GM23338 (cell line): ENCODE results near the gene PGA3. TPM values are rescaled to one million over a fixed set of nuclear protein-coding genes. Genes with fewer than 3 reads are reported as not detected.

Experiments used
- ATAC-seq: fragments of 200-7000 bp; cut with Tn5 transposase; 3 replicates; pipeline ENCODE4 v1.9.1; 2020
- DNase-seq: peaks from one replicate; pipeline ENCODE4 v3.0.0-alpha.2; 2015; ENCODE audit warnings: low spot score
- H2AFZ ChIP-seq: fragments of 200-600 bp; sonication (generic); 2 replicates; pipeline ENCODE4 v1.8.0; 2016; ENCODE audit warnings: antibody characterized with exemption, mild to moderate bottlenecking, moderate library complexity
- H3F3A ChIP-seq: fragments of 200-600 bp; sonication (generic); replicated peaks from 2 replicates; pipeline ENCODE4 v1.8.0; 2017; ENCODE audit warnings: antibody characterized with exemption, mixed run types, low read depth
- H3K27ac ChIP-seq: fragments of 200-600 bp; sonication (generic); 2 replicates; pipeline ENCODE4 v1.6.1; 2016; ENCODE audit warnings: low read depth
- H3K27me3 ChIP-seq: fragments of 200-600 bp; sonication (generic); 2 replicates; pipeline ENCODE4 v1.8.0; 2016; ENCODE audit warnings: mild to moderate bottlenecking, mixed run types, moderate library complexity; ENCODE audit not compliant: insufficient read depth
- H3K36me3 ChIP-seq: fragments of 200-600 bp; sonication (generic); 2 replicates; pipeline ENCODE4 v1.8.0; 2016; ENCODE audit warnings: mild to moderate bottlenecking; ENCODE audit not compliant: insufficient read depth
- H3K4me1 ChIP-seq: fragments of 200-600 bp; sonication (generic); 2 replicates; pipeline ENCODE4 v1.8.0; 2016; ENCODE audit warnings: mild to moderate bottlenecking, moderate library complexity; ENCODE audit not compliant: insufficient read depth
- H3K4me2 ChIP-seq: fragments of 200-600 bp; sonication (generic); 2 replicates; pipeline ENCODE4 v1.7.1; 2017; ENCODE audit warnings: mixed run types
- H3K4me3 ChIP-seq: fragments of 200-600 bp; sonication (generic); 2 replicates; pipeline ENCODE4 v1.6.1; 2016; ENCODE audit warnings: mixed run types
- H3K79me2 ChIP-seq: fragments of 200-600 bp; sonication (generic); replicated peaks from 2 replicates; pipeline ENCODE4 v1.8.0; 2017; ENCODE audit warnings: mild to moderate bottlenecking; ENCODE audit not compliant: insufficient read depth
- H3K9me2 ChIP-seq: fragments of 200-600 bp; sonication (generic); 2 replicates; pipeline ENCODE4 v1.8.0; 2017; ENCODE audit not compliant: insufficient read depth
- H4K20me1 ChIP-seq: fragments of 200-600 bp; sonication (generic); replicated peaks from 2 replicates; pipeline ENCODE4 v1.8.0; 2017; ENCODE audit warnings: mild to moderate bottlenecking; ENCODE audit not compliant: insufficient read depth
- H3K27ac Mint-ChIP-seq: 2 replicates; pipeline ENCODE4 v1.8.0; 2020; ENCODE audit warnings: inconsistent platforms, mild to moderate bottlenecking, moderate library complexity, mixed read lengths
- H3K27me3 Mint-ChIP-seq: 3 replicates; pipeline ENCODE4 v1.8.0; 2022; ENCODE audit warnings: low read depth, mild to moderate bottlenecking, moderate library complexity, mixed read lengths, inconsistent platforms; ENCODE audit not compliant: insufficient read depth, poor library complexity
- H3K36me3 Mint-ChIP-seq: 3 replicates; pipeline ENCODE4 v1.8.0; 2021; ENCODE audit warnings: low read depth, mild to moderate bottlenecking, inconsistent platforms, moderate library complexity, mixed read lengths
- H3K4me1 Mint-ChIP-seq: 3 replicates; pipeline ENCODE4 v1.8.0; 2020; ENCODE audit warnings: mild to moderate bottlenecking, inconsistent platforms, mixed read lengths
- H3K4me3 Mint-ChIP-seq: 3 replicates; pipeline ENCODE4 v1.8.0; 2021; ENCODE audit warnings: moderate library complexity, mild to moderate bottlenecking, inconsistent platforms, mixed read lengths
- H3K9me3 Mint-ChIP-seq: 3 replicates; pipeline ENCODE4 v1.8.0; 2020; ENCODE audit warnings: moderate library complexity, mild to moderate bottlenecking, inconsistent platforms, mixed read lengths
- CREB1 ChIP-seq: fragments of 250-450 bp; sonication (Bioruptor Pico); IDR thresholded peaks from 2 replicates; pipeline ENCODE4 v1.5.0; 2020; ENCODE audit warnings: low read depth, mild to moderate bottlenecking, moderate library complexity
- EZH2 ChIP-seq: fragments of 200-600 bp; sonication (generic); IDR thresholded peaks from one replicate; pipeline ENCODE4 v1.8.0; 2017; ENCODE audit warnings: antibody characterized with exemption, mild to moderate bottlenecking, low read depth; ENCODE audit not compliant: unreplicated experiment
- EZH2phosphoT487 ChIP-seq: fragments of 200-600 bp; sonication (generic); IDR thresholded peaks from one replicate; pipeline ENCODE4 v1.8.1; 2018; ENCODE audit warnings: antibody characterized with exemption; ENCODE audit not compliant: unreplicated experiment
- JUNB ChIP-seq: IDR thresholded peaks from one replicate; pipeline ENCODE4 v1.6.1; 2016; ENCODE audit warnings: antibody characterized with exemption; ENCODE audit not compliant: unreplicated experiment
- NANOG ChIP-seq: IDR thresholded peaks from 2 replicates; pipeline ENCODE4 v1.6.1; 2016; ENCODE audit warnings: antibody characterized with exemption, borderline replicate concordance
- POLR2AphosphoS5 ChIP-seq: IDR thresholded peaks from 2 replicates; pipeline ENCODE4 v1.6.1; 2016; ENCODE audit warnings: antibody characterized with exemption, low read depth
- REST ChIP-seq: IDR thresholded peaks from one replicate; pipeline ENCODE4 v1.6.1; 2018; ENCODE audit warnings: antibody characterized with exemption; ENCODE audit not compliant: unreplicated experiment
- STAT1 ChIP-seq: IDR thresholded peaks from one replicate; pipeline ENCODE4 v1.6.1; 2016; ENCODE audit warnings: antibody characterized with exemption; ENCODE audit not compliant: unreplicated experiment
- ZNF114 ChIP-seq: fragments of 250-450 bp; sonication (Bioruptor Pico); IDR thresholded peaks from 2 replicates; pipeline ENCODE4 v1.5.0; 2020; ENCODE audit warnings: mild to moderate bottlenecking, moderate library complexity
- ZNF331 ChIP-seq: fragments of 250-450 bp; sonication (Bioruptor Pico); IDR thresholded peaks from 2 replicates; pipeline ENCODE4 v1.5.0; 2020; ENCODE audit warnings: low read depth, mild to moderate bottlenecking, moderate library complexity
- polyA plus RNA-seq: library from polyadenylated mRNA; unstranded; fragments of >200 nt; fragmentation: Nextera tagmentation; extraction: Ambion mirVana; gene quantifications from 2 replicates; pipeline ENCODE4 v1.2.1, GENCODE V29; 2016
- total RNA-seq: library from RNA; depleted of rRNA; stranded (reverse); fragments of >200 nt; shearing (Covaris generic); gene quantifications from 2 replicates; pipeline ENCODE4 v1.2.3, GENCODE V29; 2014
- TF ChIP-seq, protein P1 (sequence below): fragments of 250-450 bp; sonication (Bioruptor Pico); IDR thresholded peaks from 2 replicates; pipeline ENCODE4 v1.5.0; 2020; ENCODE audit warnings: mild to moderate bottlenecking, moderate library complexity
- TF ChIP-seq, protein P2 (sequence below), 2 experiments: fragments of 200-600 bp in 1 of 2; sonication (generic) in 1 of 2; conservative IDR thresholded peaks; 2 replicates each; pipeline versions ENCODE4 v1.5.1 to v1.6.1; 2016 to 2017; ENCODE audit warnings: antibody characterized with exemption in 2 of 2, low read depth in 2 of 2, mild to moderate bottlenecking in 2 of 2, moderate library complexity in 1 of 2
- TF ChIP-seq, protein P3 (sequence below): IDR thresholded peaks from 2 replicates; pipeline ENCODE4 v1.6.1; 2016; ENCODE audit warnings: antibody characterized with exemption

The PGA3 gene
- total and polyA plus RNA-seq, 2 experiments from 2014 or later, result 0.37 TPM; not detected in 1

DNA sequence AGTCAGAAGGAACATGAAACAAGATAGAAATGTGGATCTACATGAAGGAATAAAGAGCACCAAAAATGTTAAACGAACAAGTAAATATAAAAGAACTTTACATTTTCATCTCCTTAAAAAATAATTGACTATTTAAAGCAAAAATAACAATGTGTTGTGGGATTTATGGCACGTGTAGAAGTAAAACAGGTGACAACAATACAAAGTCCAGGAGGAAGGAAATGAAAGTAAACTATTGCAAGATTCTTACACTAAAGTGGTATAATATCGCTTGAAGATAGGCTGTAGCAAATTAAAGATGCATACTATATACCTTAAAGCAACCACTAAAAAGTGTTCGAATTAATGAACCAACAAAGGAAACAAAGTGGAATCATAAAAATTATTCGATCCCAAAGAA lies 47.6 kb upstream of the PGA3 start:
- no peak for DNase-seq
- H3K36me3 ChIP-seq, result no peaks in the 10 kb centered on the region
- H3K27ac Mint-ChIP-seq, result no peak overlapping the region
- H3K4me3 ChIP-seq, result no peak overlapping the region
- 0 out of 2 replicates have a peak, but pooled peaks cover 8% of the 10 kb centered on the region for H3F3A ChIP-seq
- no peaks in the 10 kb centered on the region for H3K27me3 Mint-ChIP-seq
- peaks cover 43% of the 10 kb centered on the region for H4K20me1 ChIP-seq
- H2AFZ ChIP-seq, result no peak overlapping the region
- H3K27ac ChIP-seq, result no peak overlapping the region
- no peak overlapping the region for H3K4me2 ChIP-seq
- no peaks in the 10 kb centered on the region for H3K36me3 Mint-ChIP-seq
- no peak for TF ChIP-seq ZNF331 (CRISPR knock-in tag)
- TF ChIP-seq, protein P1, sequence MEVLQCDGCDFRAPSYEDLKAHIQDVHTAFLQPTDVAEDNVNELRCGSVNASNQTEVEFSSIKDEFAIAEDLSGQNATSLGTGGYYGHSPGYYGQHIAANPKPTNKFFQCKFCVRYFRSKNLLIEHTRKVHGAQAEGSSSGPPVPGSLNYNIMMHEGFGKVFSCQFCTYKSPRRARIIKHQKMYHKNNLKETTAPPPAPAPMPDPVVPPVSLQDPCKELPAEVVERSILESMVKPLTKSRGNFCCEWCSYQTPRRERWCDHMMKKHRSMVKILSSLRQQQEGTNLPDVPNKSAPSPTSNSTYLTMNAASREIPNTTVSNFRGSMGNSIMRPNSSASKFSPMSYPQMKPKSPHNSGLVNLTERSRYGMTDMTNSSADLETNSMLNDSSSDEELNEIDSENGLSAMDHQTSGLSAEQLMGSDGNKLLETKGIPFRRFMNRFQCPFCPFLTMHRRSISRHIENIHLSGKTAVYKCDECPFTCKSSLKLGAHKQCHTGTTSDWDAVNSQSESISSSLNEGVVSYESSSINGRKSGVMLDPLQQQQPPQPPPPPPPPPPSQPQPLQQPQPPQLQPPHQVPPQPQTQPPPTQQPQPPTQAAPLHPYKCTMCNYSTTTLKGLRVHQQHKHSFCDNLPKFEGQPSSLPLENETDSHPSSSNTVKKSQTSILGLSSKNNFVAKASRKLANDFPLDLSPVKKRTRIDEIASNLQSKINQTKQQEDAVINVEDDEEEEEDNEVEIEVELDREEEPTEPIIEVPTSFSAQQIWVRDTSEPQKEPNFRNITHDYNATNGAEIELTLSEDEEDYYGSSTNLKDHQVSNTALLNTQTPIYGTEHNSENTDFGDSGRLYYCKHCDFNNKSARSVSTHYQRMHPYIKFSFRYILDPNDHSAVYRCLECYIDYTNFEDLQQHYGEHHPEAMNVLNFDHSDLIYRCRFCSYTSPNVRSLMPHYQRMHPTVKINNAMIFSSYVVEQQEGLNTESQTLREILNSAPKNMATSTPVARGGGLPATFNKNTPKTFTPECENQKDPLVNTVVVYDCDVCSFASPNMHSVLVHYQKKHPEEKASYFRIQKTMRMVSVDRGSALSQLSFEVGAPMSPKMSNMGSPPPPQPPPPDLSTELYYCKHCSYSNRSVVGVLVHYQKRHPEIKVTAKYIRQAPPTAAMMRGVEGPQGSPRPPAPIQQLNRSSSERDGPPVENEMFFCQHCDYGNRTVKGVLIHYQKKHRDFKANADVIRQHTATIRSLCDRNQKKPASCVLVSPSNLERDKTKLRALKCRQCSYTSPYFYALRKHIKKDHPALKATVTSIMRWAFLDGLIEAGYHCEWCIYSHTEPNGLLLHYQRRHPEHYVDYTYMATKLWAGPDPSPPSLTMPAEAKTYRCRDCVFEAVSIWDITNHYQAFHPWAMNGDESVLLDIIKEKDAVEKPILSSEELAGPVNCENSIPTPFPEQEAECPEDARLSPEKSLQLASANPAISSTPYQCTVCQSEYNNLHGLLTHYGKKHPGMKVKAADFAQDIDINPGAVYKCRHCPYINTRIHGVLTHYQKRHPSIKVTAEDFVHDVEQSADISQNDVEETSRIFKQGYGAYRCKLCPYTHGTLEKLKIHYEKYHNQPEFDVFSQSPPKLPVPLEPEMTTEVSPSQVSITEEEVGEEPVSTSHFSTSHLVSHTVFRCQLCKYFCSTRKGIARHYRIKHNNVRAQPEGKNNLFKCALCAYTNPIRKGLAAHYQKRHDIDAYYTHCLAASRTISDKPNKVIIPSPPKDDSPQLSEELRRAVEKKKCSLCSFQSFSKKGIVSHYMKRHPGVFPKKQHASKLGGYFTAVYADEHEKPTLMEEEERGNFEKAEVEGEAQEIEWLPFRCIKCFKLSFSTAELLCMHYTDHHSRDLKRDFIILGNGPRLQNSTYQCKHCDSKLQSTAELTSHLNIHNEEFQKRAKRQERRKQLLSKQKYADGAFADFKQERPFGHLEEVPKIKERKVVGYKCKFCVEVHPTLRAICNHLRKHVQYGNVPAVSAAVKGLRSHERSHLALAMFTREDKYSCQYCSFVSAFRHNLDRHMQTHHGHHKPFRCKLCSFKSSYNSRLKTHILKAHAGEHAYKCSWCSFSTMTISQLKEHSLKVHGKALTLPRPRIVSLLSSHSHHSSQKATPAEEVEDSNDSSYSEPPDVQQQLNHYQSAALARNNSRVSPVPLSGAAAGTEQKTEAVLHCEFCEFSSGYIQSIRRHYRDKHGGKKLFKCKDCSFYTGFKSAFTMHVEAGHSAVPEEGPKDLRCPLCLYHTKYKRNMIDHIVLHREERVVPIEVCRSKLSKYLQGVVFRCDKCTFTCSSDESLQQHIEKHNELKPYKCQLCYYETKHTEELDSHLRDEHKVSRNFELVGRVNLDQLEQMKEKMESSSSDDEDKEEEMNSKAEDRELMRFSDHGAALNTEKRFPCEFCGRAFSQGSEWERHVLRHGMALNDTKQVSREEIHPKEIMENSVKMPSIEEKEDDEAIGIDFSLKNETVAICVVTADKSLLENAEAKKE (CRISPR knock-in tag), result no peak
- TF ChIP-seq, protein P2, sequence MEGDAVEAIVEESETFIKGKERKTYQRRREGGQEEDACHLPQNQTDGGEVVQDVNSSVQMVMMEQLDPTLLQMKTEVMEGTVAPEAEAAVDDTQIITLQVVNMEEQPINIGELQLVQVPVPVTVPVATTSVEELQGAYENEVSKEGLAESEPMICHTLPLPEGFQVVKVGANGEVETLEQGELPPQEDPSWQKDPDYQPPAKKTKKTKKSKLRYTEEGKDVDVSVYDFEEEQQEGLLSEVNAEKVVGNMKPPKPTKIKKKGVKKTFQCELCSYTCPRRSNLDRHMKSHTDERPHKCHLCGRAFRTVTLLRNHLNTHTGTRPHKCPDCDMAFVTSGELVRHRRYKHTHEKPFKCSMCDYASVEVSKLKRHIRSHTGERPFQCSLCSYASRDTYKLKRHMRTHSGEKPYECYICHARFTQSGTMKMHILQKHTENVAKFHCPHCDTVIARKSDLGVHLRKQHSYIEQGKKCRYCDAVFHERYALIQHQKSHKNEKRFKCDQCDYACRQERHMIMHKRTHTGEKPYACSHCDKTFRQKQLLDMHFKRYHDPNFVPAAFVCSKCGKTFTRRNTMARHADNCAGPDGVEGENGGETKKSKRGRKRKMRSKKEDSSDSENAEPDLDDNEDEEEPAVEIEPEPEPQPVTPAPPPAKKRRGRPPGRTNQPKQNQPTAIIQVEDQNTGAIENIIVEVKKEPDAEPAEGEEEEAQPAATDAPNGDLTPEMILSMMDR (conservative IDR thresholded peaks at IDR 0.05; ENCODE audit: low read depth in 2 of 2), result no peak
- no peak for TF ChIP-seq EZH2phosphoT487
- no peak for TF ChIP-seq EZH2
- no peak for TF ChIP-seq NANOG
- no peak for TF ChIP-seq CREB1
- TF ChIP-seq STAT1, result no peak
- no peak for TF ChIP-seq ZNF114
- TF ChIP-seq JUNB, result no peak
- TF ChIP-seq REST, result no peak
- TF ChIP-seq POLR2AphosphoS5, result no peak
- TF ChIP-seq, protein P3, sequence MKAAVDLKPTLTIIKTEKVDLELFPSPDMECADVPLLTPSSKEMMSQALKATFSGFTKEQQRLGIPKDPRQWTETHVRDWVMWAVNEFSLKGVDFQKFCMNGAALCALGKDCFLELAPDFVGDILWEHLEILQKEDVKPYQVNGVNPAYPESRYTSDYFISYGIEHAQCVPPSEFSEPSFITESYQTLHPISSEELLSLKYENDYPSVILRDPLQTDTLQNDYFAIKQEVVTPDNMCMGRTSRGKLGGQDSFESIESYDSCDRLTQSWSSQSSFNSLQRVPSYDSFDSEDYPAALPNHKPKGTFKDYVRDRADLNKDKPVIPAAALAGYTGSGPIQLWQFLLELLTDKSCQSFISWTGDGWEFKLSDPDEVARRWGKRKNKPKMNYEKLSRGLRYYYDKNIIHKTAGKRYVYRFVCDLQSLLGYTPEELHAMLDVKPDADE, result no peak
- peaks cover 96% of the 10 kb centered on the region for H3K79me2 ChIP-seq
- H3K4me1 Mint-ChIP-seq, result peaks cover 44% of the 10 kb centered on the region
- no peaks in the 10 kb centered on the region for H3K9me2 ChIP-seq
- H3K27me3 ChIP-seq, result no peaks in the 10 kb centered on the region
- no peak for ATAC-seq
- no peaks in the 10 kb centered on the region for H3K9me3 Mint-ChIP-seq
- H3K4me1 ChIP-seq, result peaks cover 22% of the 10 kb centered on the region
- H3K4me3 Mint-ChIP-seq, result no peak overlapping the region
